Ovary (tissue), 3 donors: ENCODE data around the gene ACTN2.

Experiments used
- CTCF ChIP-seq, 3 donors: fragments of 450-650 bp in 2 of 3; fragments of 200-600 bp in 1 of 3; IDR thresholded peaks; one replicate each; pipeline versions ENCODE4 v1.5.1 to v1.8.0; 2016 to 2022; ENCODE audit warnings: antibody characterized with exemption in 3 of 3, mild to moderate bottlenecking in 1 of 3
- EP300 ChIP-seq: sonication (generic); formaldehyde crosslinking; IDR thresholded peaks from one replicate; pipeline ENCODE4 v1.6.1; 2017; ENCODE audit warnings: antibody characterized with exemption
- POLR2A ChIP-seq: fragments of 450-650 bp; IDR thresholded peaks from one replicate; pipeline ENCODE4 v1.6.1; 2017; ENCODE audit warnings: antibody characterized with exemption, mild to moderate bottlenecking, moderate library complexity
- donor health status: DM: no; HTN: no; CAD: no.

- TF ChIP-seq CTCF (IDR thresholded peaks at IDR 0.05) (no peak), EP300 (no peak), POLR2A (no peak)
Measured at GRCh38 chr1:236677641-236678235, 8.6 kb upstream of the ACTN2 start.
